HCT116 (cell line): Measurements from ENCODE around the gene MTA1. TPM values are rescaled to one million over a fixed set of nuclear protein-coding genes. Genes with fewer than 3 reads are reported as not detected.

ENCODE experiments used
- ATAC-seq: fragments of 200-7000 bp; cut with Tn5 transposase; 2 replicates; pipeline ENCODE4 v1.9.1; 2020; ENCODE audit warnings: mild to moderate bottlenecking, moderate library complexity
- BruUV-seq: library from RNA; stranded (reverse); fragments of 400-500 nt; replicated peaks from 2 replicates; lab custom pipeline; 2021; lab: Mats Ljungman, UMichigan
- CTCF ChIA-PET: fragments of 300-600 bp; sonication (Branson Sonifier 250); formaldehyde crosslinking; loops from one replicate; lab custom pipeline; 2021; ENCODE audit warnings: antibody characterized with exemption; lab: Charles Lee
- POLR2A ChIA-PET: fragments of 300-600, 350-600 bp; sonication (Branson Sonifier 250); formaldehyde crosslinking; loops from one replicate; lab custom pipeline; 2021; ENCODE audit warnings: antibody characterized with exemption; lab: Charles Lee
- RAD21 ChIA-PET, 2 experiments: fragments of 300-600 bp; sonication (Branson Sonifier 250); formaldehyde crosslinking; loops; one replicate each; lab custom pipeline; 2023; ENCODE audit warnings: low total read pairs in 2 of 2; ENCODE audit not compliant: uncharacterized antibody in 2 of 2, unreplicated experiment in 2 of 2, low non-redundant PET in 1 of 2; lab: Charles Lee
- DNase-seq: peaks from one replicate; pipeline ENCODE4 v3.0.0-alpha.2; 2010; ENCODE audit warnings: low read depth, low spot score
- H2AFZ ChIP-seq: fragments of 200-600 bp; shearing (Covaris generic), sonication (generic); 2 replicates; pipeline ENCODE4 v1.6.1; 2017; ENCODE audit warnings: low read depth, mixed run types, mixed read lengths, antibody characterized with exemption, low read length; ENCODE audit not compliant: poor library complexity, severe bottlenecking
- H3K27ac ChIP-seq: 2 replicates; pipeline ENCODE4 v1.5.1; 2012; ENCODE audit warnings: low read depth, low read length
- H3K27me3 ChIP-seq: fragments of 200-600 bp; sonication (generic); 2 replicates; pipeline ENCODE4 v1.6.1; 2016; ENCODE audit warnings: mixed run types, low read length, mixed read lengths; ENCODE audit not compliant: insufficient read depth
- H3K36me3 ChIP-seq, 2 experiments: fragments of 200-500 bp in 1 of 2; fragments of 200-600 bp in 1 of 2; sonication (Bioruptor generic) in 1 of 2; sonication (generic) in 1 of 2; 2 replicates each; pipeline versions ENCODE4 v1.5.1 to v1.6.1; 2014 to 2016; ENCODE audit warnings: low read length in 2 of 2, inconsistent platforms in 1 of 2, mixed read lengths in 1 of 2, mixed run types in 1 of 2; ENCODE audit not compliant: insufficient read depth in 2 of 2, control insufficient read depth in 1 of 2
- H3K4me1 ChIP-seq, 2 experiments: fragments of 200-600 bp in 1 of 2; sonication (generic) in 1 of 2; 2 replicates each; pipeline versions ENCODE4 v1.5.1 to v1.6.1; 2012 to 2017; ENCODE audit warnings: low read length in 2 of 2, inconsistent platforms in 1 of 2, mild to moderate bottlenecking in 1 of 2, mixed read lengths in 1 of 2, mixed run types in 1 of 2, moderate library complexity in 1 of 2; ENCODE audit not compliant: insufficient read depth in 2 of 2, control insufficient read depth in 1 of 2
- H3K4me2 ChIP-seq: fragments of 200-600 bp; sonication (generic); 2 replicates; pipeline ENCODE4 v1.6.1; 2017; ENCODE audit warnings: mixed run types, low read length, mixed read lengths
- H3K4me3 ChIP-seq, 2 experiments: fragments of 200-600 bp in 1 of 2; sonication (generic) in 1 of 2; replicated peaks in 1 of 2; 2 replicates each; pipeline ENCODE4 v1.5.1; 2011 to 2016; ENCODE audit warnings: low read length in 2 of 2, control low read depth in 1 of 2, low read depth in 1 of 2, mild to moderate bottlenecking in 1 of 2, mixed read lengths in 1 of 2, mixed run types in 1 of 2
- H3K79me2 ChIP-seq: fragments of 200-600 bp; sonication (generic); 2 replicates; pipeline ENCODE4 v1.6.1; 2017; ENCODE audit warnings: mild to moderate bottlenecking, mixed run types, low read length, moderate library complexity, mixed read lengths; ENCODE audit not compliant: insufficient read depth
- H3K9ac ChIP-seq: fragments of 200-600 bp; sonication (generic); 2 replicates; pipeline ENCODE4 v1.6.1; 2016; ENCODE audit warnings: low read length, mixed read lengths
- H3K9me2 ChIP-seq: fragments of 200-600 bp; sonication (generic), shearing (Covaris generic); 2 replicates; pipeline ENCODE4 v1.6.1; 2017; ENCODE audit warnings: mixed run types, mild to moderate bottlenecking, moderate library complexity; ENCODE audit not compliant: insufficient read depth
- H3K9me3 ChIP-seq, 2 experiments: fragments of 200-500 bp in 1 of 2; fragments of 200-600 bp in 1 of 2; sonication (Bioruptor generic) in 1 of 2; sonication (generic) in 1 of 2; 2 replicates each; pipeline ENCODE4 v1.6.1; 2014 to 2017; ENCODE audit warnings: low read length in 2 of 2, mixed read lengths in 2 of 2, inconsistent platforms in 1 of 2, low read depth in 1 of 2, mild to moderate bottlenecking in 1 of 2, mixed run types in 1 of 2, moderate library complexity in 1 of 2; ENCODE audit not compliant: control insufficient read depth in 1 of 2, insufficient read depth in 1 of 2
- H4K20me1 ChIP-seq: fragments of 200-600 bp; sonication (generic), shearing (Covaris generic); 2 replicates; pipeline ENCODE4 v1.6.1; 2017; ENCODE audit warnings: mixed run types, mild to moderate bottlenecking, moderate library complexity; ENCODE audit not compliant: insufficient read depth
- CEBPB ChIP-seq: IDR thresholded peaks from 2 replicates; pipeline ENCODE4 v1.6.1; 2012; ENCODE audit warnings: low read depth
- ELF1 ChIP-seq: IDR thresholded peaks from 2 replicates; pipeline ENCODE4 v1.6.1; 2012; ENCODE audit warnings: low read depth, borderline replicate concordance
- EZH2 ChIP-seq: fragments of 200-600 bp; sonication (generic); IDR thresholded peaks from 2 replicates; pipeline ENCODE4 v1.6.1; 2017; ENCODE audit warnings: antibody characterized with exemption, mixed run types
- EZH2phosphoT487 ChIP-seq: fragments of 200-600 bp; IDR thresholded peaks from 2 replicates; pipeline ENCODE4 v1.6.1; 2018; ENCODE audit warnings: antibody characterized with exemption, borderline replicate concordance
- RAD21 ChIP-seq: IDR thresholded peaks from 2 replicates; pipeline ENCODE4 v1.6.1; 2012; ENCODE audit warnings: low read depth, mild to moderate bottlenecking
- SP1 ChIP-seq: IDR thresholded peaks from 2 replicates; pipeline ENCODE4 v1.6.1; 2012; ENCODE audit warnings: low read depth
- SRF ChIP-seq: IDR thresholded peaks from 2 replicates; pipeline ENCODE4 v1.6.1; 2012; ENCODE audit warnings: low read depth
- TCF7L2 ChIP-seq: IDR thresholded peaks from 2 replicates; pipeline ENCODE4 v1.7.0; 2011; ENCODE audit warnings: borderline replicate concordance, inconsistent platforms; ENCODE audit not compliant: insufficient read depth, insufficient read length; ENCODE audit errors: extremely low read depth
- intact Hi-C: fragments of 100-400 bp; cut with micrococcal nuclease; formaldehyde crosslinking; loops from 2 replicates; pipeline ENCODE4 v1.10.0; 2022
- total RNA-seq: library from RNA; stranded (reverse); gene quantifications from one replicate; pipeline ENCODE4 v1.2.1, GENCODE V29; 2021; ENCODE audit not compliant: unreplicated experiment
- TF ChIP-seq, protein P1 (sequence below), 3 experiments: fragments of 200-600 bp in 1 of 3; sonication (generic) in 1 of 3; IDR thresholded peaks in 2 of 3; conservative IDR thresholded peaks in 1 of 3; 2 replicates each; pipeline ENCODE4 v1.5.1; 2012 to 2017; ENCODE audit warnings: low read depth in 2 of 3, low read length in 2 of 3, antibody characterized with exemption in 1 of 3, borderline replicate concordance in 1 of 3, control low read depth in 1 of 3, mild to moderate bottlenecking in 1 of 3, mixed read lengths in 1 of 3, mixed run types in 1 of 3, moderate library complexity in 1 of 3; ENCODE audit not compliant: insufficient read depth in 1 of 3
- TF ChIP-seq, protein P2 (sequence below): IDR thresholded peaks from 2 replicates; pipeline ENCODE4 v1.6.1; 2011; ENCODE audit warnings: mild to moderate bottlenecking, low read length, moderate library complexity; ENCODE audit not compliant: insufficient replicate concordance; ENCODE audit errors: extremely low read depth

MTA1 gene
- total RNA-seq, 1 experiment from 2014 or later = 229 TPM

DNA sequence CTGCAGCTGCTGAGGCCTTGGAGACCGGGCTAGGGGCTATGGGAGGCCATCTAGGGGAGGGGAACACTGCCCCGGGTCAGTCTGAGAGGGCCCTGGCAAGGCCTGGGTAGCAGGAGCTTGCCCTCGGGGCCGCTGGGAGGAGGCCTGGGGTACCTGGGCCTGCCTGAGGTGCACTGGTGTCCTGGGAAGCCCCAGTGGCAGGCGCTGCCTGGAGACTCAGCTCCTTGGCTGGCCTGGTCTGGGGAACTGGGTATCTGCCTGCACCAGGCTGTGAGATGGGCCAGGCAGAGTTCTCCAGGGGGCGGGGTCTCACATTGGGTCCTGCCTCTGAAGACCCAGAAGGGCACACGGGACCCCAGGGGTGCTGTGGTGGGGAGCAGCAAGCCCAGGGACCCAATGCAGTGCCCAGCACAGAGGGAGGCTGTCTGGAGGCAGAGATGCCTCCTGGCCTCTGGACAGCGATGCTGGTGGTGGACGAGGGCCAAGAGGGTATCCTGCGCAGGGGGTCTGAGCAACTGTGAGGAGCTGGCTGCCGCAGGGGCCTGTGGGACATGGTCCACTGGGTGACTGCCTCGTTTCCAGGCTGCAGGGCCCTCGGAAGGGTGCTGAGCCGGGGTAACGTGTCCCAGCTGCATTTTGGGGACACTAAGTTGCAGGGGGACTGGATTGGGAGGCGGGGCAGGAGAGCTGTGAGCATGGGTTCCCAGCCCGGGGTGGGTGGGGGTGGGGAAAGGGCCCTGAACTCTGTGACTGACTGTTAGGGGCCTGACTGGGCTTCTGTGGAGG lies 7.4 kb upstream of the MTA1 start:
- ChIA-PET CTCF (no interaction called here), POLR2A (no interaction called here), RAD21 (no interaction called here)
- Histone ChIP-seq H3K27ac (peak overlapping the region; percentile 41; the same call in 1 of the 2 replicates), H3K4me2 (peak overlapping the region; percentile 75), H4K20me1 (no peaks in the 10 kb centered on the region), H3K79me2 (no peaks in the 10 kb centered on the region), H3K36me3 (no peaks in the 10 kb centered on the region), H2AFZ (no peak overlapping the region), H3K27me3 (no peaks in the 10 kb centered on the region), H3K9ac (no peak overlapping the region), H3K9me2 (no peaks in the 10 kb centered on the region), H3K9me3 (no peaks in the 10 kb centered on the region), H3K4me1 (peaks cover 16% of the 10 kb centered on the region in 2 experiments), H3K4me3 (no peak overlapping the region; a peak in 1 of 4 replicates)
- no peak for TF ChIP-seq ELF1
- no peak for TF ChIP-seq EZH2
- no peak for TF ChIP-seq EZH2phosphoT487
- no peak for TF ChIP-seq RAD21
- TF ChIP-seq, protein P1, sequence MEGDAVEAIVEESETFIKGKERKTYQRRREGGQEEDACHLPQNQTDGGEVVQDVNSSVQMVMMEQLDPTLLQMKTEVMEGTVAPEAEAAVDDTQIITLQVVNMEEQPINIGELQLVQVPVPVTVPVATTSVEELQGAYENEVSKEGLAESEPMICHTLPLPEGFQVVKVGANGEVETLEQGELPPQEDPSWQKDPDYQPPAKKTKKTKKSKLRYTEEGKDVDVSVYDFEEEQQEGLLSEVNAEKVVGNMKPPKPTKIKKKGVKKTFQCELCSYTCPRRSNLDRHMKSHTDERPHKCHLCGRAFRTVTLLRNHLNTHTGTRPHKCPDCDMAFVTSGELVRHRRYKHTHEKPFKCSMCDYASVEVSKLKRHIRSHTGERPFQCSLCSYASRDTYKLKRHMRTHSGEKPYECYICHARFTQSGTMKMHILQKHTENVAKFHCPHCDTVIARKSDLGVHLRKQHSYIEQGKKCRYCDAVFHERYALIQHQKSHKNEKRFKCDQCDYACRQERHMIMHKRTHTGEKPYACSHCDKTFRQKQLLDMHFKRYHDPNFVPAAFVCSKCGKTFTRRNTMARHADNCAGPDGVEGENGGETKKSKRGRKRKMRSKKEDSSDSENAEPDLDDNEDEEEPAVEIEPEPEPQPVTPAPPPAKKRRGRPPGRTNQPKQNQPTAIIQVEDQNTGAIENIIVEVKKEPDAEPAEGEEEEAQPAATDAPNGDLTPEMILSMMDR (IDR thresholded peaks at IDR 0.05 in 2 of 3, conservative IDR thresholded peaks at IDR 0.05 in 1 of 3; ENCODE audit: borderline replicate concordance in 1 of 3, insufficient read depth in 1 of 3, low read depth in 2 of 3, low read length in 2 of 3) = no peak
- TF ChIP-seq SRF = no peak
- no peak for TF ChIP-seq CEBPB
- TF ChIP-seq SP1 = no peak
- TF ChIP-seq TCF7L2 = no peak
- TF ChIP-seq, protein P2, sequence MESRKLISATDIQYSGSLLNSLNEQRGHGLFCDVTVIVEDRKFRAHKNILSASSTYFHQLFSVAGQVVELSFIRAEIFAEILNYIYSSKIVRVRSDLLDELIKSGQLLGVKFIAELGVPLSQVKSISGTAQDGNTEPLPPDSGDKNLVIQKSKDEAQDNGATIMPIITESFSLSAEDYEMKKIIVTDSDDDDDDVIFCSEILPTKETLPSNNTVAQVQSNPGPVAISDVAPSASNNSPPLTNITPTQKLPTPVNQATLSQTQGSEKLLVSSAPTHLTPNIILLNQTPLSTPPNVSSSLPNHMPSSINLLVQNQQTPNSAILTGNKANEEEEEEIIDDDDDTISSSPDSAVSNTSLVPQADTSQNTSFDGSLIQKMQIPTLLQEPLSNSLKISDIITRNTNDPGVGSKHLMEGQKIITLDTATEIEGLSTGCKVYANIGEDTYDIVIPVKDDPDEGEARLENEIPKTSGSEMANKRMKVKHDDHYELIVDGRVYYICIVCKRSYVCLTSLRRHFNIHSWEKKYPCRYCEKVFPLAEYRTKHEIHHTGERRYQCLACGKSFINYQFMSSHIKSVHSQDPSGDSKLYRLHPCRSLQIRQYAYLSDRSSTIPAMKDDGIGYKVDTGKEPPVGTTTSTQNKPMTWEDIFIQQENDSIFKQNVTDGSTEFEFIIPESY = no peak
- no TSS peak for BruUV-seq
- no peak for DNase-seq
- intact Hi-C loops = no loop called here
- no peak for ATAC-seq
